Upper lobe of left lung (tissue), 6 donors: ENCODE results near the gene PSD2. TPM values are rescaled to one million over a fixed set of nuclear protein-coding genes. Genes with fewer than 3 reads are reported as not detected.

ENCODE experiments used
- ATAC-seq, 2 donors: fragments of 200-7000 bp; cut with Tn5 transposase; one replicate each; pipeline ENCODE4 v1.9.1; 2022; ENCODE audit warnings: mild to moderate bottlenecking in 2 of 2, moderate library complexity in 2 of 2; ENCODE audit not compliant: low FRiP score in 2 of 2
- DNase-seq, 2 donors: peaks; one replicate each; pipeline ENCODE4 v3.0.0-alpha.2; 2019 to 2020
- H3K27ac ChIP-seq, 4 donors: fragments of 200-600 bp; sonication (generic); one replicate each; pipeline ENCODE4 v1.5.1; 2016 to 2019
- H3K27me3 ChIP-seq, 4 donors: fragments of 200-600 bp; sonication (generic); one replicate each; pipeline ENCODE4 v1.5.1; 2017 to 2019
- H3K36me3 ChIP-seq, 4 donors: fragments of 200-600 bp; sonication (generic); one replicate each; pipeline ENCODE4 v1.5.1; 2016 to 2019
- H3K4me1 ChIP-seq, 4 donors: fragments of 200-600 bp; sonication (generic); one replicate each; pipeline ENCODE4 v1.5.1; 2018 to 2019
- H3K4me3 ChIP-seq, 4 donors: fragments of 200-600 bp; sonication (generic); one replicate each; pipeline ENCODE4 v1.5.1; 2017 to 2019; ENCODE audit warnings: mild to moderate bottlenecking in 2 of 4, moderate library complexity in 1 of 4
- H3K9me3 ChIP-seq, 4 donors: fragments of 200-600 bp; sonication (generic); one replicate each; pipeline ENCODE4 v1.5.1; 2018 to 2019
- EP300 ChIP-seq, 4 donors: sonication (generic); formaldehyde crosslinking; IDR thresholded peaks; one replicate each; pipeline ENCODE4 v1.5.1; 2017; ENCODE audit warnings: antibody characterized with exemption in 4 of 4, control low read depth in 2 of 4
- POLR2A ChIP-seq, 4 donors: fragments of 450-650 bp; IDR thresholded peaks; one replicate each; pipeline ENCODE4 v1.5.1; 2016 to 2017; ENCODE audit warnings: antibody characterized with exemption in 4 of 4, mild to moderate bottlenecking in 2 of 4
- POLR2AphosphoS5 ChIP-seq, 2 donors: sonication (generic); formaldehyde crosslinking; IDR thresholded peaks; one replicate each; pipeline ENCODE4 v1.5.1; 2017; ENCODE audit warnings: antibody characterized with exemption in 2 of 2
- WGBS, 2 donors: methylation state at CpG; one replicate each; pipeline ENCODE4 v1.1.5; 2017 to 2018; 5-methylcytosine and 5-hydroxymethylcytosine counted together
- total RNA-seq, 6 donors: library from RNA; depleted of rRNA in 4 of 6; stranded (reverse); fragments of >200 nt in 4 of 6; gene quantifications; one replicate each; pipeline versions ENCODE4 v1.1.0 to v1.2.1, GENCODE V29; 2016 to 2021
- TF ChIP-seq, protein P1 (sequence below), 6 experiments: fragments of 450-650 bp in 4 of 6; fragments of 200-600 bp in 2 of 6; sonication (generic) in 2 of 6; IDR thresholded peaks; one replicate each; pipeline ENCODE4 v1.5.1; 2016 to 2019; ENCODE audit warnings: antibody characterized with exemption in 6 of 6
- donor health status: DM: no; HTN: no; CAD: no; lungs with moderate emphysema.
- donor health status: DM: no; HTN: yes; CAD: no; lungs with severe emphysema.

PSD2 gene
- total RNA-seq, 6 donors from 2014 or later, result 0.10 to 0.15 (median 0.11) TPM; not detected in 3

DNA sequence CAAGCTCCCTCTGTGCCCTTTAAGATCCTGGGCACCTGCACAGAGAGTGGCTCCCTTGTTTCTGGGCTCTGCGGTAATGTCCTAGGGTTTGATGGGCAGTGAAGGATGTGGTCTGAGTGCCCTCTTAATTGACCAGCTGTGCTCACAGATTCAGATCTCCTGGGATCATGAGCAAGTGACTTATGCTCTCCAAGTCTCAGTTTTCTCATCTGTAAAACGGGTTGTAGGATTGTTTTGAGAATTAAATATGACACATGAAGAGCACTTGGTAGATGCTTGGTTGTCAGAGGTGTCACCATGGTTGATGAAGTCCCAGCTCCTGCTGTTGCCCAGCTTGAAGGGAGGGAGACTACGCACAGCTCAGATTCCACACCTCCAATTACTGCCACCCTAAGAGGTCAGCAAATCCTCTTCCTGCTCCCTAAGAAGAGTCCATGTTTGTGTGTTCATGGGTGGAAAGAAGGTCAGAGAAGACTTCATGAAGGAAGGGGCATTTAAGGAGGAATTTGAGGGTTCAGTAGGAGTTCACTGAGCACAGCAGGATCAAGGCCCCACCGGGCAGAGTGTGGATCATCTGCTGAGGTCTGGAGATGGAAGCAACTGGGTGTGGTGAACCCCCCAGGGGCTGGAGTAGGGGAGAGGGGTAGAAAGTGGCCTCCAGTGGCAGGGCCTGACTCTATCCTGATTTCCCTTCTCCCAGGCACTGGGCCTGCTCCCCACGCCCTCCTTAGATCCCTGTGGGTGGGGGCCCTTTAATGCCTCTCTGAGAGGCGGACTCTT lies 1.4 kb upstream of the PSD2 start:
- H3K4me3 ChIP-seq, result no peak overlapping the region
- TF ChIP-seq POLR2AphosphoS5 (IDR thresholded peaks at IDR 0.05) (no peak), EP300 (IDR thresholded peaks at IDR 0.05) (no peak), POLR2A (IDR thresholded peaks at IDR 0.05) (no peak)
- TF ChIP-seq, protein P1, sequence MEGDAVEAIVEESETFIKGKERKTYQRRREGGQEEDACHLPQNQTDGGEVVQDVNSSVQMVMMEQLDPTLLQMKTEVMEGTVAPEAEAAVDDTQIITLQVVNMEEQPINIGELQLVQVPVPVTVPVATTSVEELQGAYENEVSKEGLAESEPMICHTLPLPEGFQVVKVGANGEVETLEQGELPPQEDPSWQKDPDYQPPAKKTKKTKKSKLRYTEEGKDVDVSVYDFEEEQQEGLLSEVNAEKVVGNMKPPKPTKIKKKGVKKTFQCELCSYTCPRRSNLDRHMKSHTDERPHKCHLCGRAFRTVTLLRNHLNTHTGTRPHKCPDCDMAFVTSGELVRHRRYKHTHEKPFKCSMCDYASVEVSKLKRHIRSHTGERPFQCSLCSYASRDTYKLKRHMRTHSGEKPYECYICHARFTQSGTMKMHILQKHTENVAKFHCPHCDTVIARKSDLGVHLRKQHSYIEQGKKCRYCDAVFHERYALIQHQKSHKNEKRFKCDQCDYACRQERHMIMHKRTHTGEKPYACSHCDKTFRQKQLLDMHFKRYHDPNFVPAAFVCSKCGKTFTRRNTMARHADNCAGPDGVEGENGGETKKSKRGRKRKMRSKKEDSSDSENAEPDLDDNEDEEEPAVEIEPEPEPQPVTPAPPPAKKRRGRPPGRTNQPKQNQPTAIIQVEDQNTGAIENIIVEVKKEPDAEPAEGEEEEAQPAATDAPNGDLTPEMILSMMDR (IDR thresholded peaks at IDR 0.05), result no peak
- ATAC-seq (no peak), DNase-seq (no peak)
- H3K4me1 ChIP-seq, result peaks cover 6 to 20% (median 17%) of the 10 kb centered on the region in 4 donors
- WGBS, 2 donors, result 73 to 86% methylated on average over 4 to 6 of the region's 6 CpGs
- H3K9me3 ChIP-seq, result no peaks in the 10 kb centered on the region
- H3K36me3 ChIP-seq, result no peaks in the 10 kb centered on the region
- peaks cover 4 to 37% (median 24%) of the 10 kb centered on the region in 4 donors for H3K27me3 ChIP-seq
- no peak overlapping the region for H3K27ac ChIP-seq

DNA sequence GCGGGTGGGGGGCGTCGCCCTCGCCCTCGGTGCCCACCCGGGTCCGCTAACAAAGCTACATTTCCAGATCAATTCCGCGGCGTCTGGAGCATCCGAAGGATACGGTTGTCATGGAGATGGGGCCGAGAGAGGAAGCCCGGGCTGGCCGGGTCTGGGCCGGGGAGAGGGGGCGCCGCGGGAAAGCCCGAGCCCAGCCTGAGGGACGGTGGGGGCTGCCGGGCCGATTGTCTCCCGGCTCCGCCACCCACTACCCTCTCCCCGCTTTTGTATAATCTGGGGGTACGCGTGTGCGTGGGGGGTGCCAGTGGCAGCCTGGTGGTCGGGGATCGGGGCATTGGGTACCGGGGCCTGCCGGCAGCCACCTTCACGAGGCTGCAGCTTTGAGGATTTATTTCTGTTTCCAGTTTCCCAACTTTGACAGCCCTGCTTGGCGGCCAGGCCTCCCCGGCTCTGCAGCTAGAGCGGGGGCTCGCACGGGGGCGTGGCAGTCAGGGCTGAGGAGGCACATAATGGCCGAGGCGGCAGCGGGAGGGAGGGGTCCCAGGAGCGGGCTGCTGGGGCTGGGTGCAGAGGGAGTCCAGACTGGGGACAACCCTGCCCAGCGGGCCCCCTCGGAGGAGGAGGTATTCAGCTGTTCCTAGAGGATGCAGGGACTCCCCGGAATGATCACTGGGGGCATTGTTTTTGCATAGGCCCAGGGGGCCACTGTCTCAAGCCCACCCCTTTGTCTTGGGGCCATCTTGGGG lies 626 bp downstream of the PSD2 start:
- Histone ChIP-seq H3K36me3 (no peaks in the 10 kb centered on the region), H3K4me1 (peaks cover 15 to 29% (median 20%) of the 10 kb centered on the region in 4 donors), H3K27ac (no peak overlapping the region), H3K27me3 (peaks cover 4 to 37% (median 24%) of the 10 kb centered on the region in 4 donors), H3K9me3 (no peaks in the 10 kb centered on the region), H3K4me3 (peak overlapping the region in 3 of 4 donors; percentile 32 to 45 (median 41))
- peak in 1 of 2 donors; percentile 81 for DNase-seq
- ATAC-seq, result no peak
- WGBS, 2 donors, result 4 to 8% methylated on average over 8 to 46 of the region's 47 CpGs
- TF ChIP-seq POLR2AphosphoS5 (IDR thresholded peaks at IDR 0.05) (no peak), POLR2A (IDR thresholded peaks at IDR 0.05) (no peak), EP300 (IDR thresholded peaks at IDR 0.05) (no peak)
- TF ChIP-seq, protein P1 (IDR thresholded peaks at IDR 0.05), result no peak

DNA sequence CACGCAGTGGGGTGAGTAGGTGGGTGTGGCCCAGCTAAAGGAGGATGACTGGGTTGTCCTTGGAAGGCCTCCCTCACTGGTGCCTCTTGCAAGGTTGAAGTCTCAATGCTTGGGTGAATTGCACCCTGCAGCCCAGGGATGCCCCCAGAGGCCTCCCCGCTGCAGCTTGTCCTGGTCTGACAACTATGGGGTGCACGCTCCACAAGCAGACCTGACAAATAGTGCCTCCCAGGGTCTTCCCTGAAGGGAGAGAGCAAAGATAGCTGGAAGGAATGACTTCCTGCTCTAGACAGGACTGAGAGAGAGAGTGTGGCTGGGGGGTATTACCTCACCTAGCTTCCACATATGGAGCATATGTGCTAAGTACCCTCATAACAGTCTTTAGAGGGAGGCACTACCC lies 1.7 kb downstream of the PSD2 start:
- H3K27me3 ChIP-seq, result peaks cover 4 to 37% (median 24%) of the 10 kb centered on the region in 4 donors

DNA sequence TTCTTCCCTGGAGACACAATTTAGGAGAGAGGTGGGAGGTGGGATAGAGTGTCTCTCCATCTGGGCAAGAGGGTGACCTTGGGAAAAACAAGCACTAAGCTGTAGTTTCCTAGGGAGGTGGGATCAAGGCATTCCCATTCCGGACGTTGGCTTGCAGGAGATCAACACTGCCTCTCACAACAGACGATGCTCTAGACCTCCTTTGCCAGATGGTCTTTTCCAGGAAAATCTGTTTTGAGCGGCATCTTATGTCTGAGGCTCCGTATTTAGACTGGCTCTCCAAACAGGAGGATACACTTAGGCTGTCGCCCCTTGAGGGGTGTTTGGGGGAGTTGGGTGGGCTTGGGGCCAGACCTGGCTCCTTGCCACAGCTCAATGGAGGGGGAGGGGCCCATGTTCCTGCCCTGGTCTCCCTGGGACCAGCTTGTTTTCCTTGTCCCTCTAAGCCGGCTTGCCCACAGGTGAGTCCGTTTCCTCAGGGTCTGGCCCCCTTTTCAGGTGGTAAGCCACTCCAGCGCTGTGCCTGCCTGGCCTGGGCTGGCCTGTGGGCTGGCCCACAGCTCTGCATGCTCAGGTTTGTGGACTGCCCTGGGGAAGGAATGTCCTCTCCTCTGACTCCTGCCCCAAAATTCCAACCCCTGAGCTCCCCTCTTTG lies 2.4 kb downstream of the PSD2 start:
- Histone ChIP-seq H3K4me1 (peaks cover 15 to 29% (median 20%) of the 10 kb centered on the region in 4 donors), H3K27ac (no peak overlapping the region), H3K27me3 (peaks cover 4 to 37% (median 24%) of the 10 kb centered on the region in 4 donors), H3K4me3 (no peak overlapping the region), H3K9me3 (no peaks in the 10 kb centered on the region), H3K36me3 (no peaks in the 10 kb centered on the region)
- TF ChIP-seq, protein P1 (IDR thresholded peaks at IDR 0.05), result no peak
- TF ChIP-seq POLR2AphosphoS5 (IDR thresholded peaks at IDR 0.05) (no peak), POLR2A (IDR thresholded peaks at IDR 0.05) (no peak), EP300 (IDR thresholded peaks at IDR 0.05) (no peak)
- DNase-seq (no peak), ATAC-seq (no peak)
- WGBS, 2 donors, result 58 to 71% methylated on average over 9 of the region's 9 CpGs

More for the DNA sequence above, 1.7 kb downstream of the PSD2 start:
- Histone ChIP-seq H3K4me3 (no peak overlapping the region), H3K36me3 (no peaks in the 10 kb centered on the region), H3K9me3 (no peaks in the 10 kb centered on the region), H3K4me1 (peaks cover 15 to 29% (median 20%) of the 10 kb centered on the region in 4 donors), H3K27ac (no peak overlapping the region)
- ATAC-seq, result no peak
- DNase-seq, result no peak
- 68 to 78% methylated on average over 3 of the region's 3 CpGs for WGBS, 2 donors
- TF ChIP-seq POLR2A (IDR thresholded peaks at IDR 0.05) (no peak), POLR2AphosphoS5 (IDR thresholded peaks at IDR 0.05) (no peak)

DNA sequence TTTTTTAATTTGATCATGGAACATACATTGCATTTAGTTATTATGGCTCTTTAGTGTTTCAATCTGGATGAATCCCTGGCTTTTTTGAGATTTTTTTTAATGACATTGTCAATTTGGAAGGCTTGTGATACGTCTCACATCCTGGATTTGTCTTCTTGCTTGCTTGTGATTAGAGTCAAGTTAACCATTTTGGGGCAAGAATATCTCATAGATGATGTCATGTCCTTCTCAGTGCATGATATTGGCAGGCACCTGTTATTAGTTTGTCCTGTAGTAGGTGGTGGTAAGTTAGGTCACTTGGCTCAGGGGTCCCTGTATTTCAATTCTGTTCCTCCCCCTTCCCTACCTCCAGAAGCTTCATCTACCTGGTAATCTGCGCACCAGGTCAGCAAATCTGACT lies 3.3 kb downstream of the PSD2 start:
- no peak for TF ChIP-seq EP300 (IDR thresholded peaks at IDR 0.05)
- TF ChIP-seq POLR2AphosphoS5 (IDR thresholded peaks at IDR 0.05), result no peak
- TF ChIP-seq, protein P1 (IDR thresholded peaks at IDR 0.05), result no peak
- TF ChIP-seq POLR2A (IDR thresholded peaks at IDR 0.05), result no peak
- no peak for DNase-seq
- H3K27ac ChIP-seq, result no peak overlapping the region
- no peaks in the 10 kb centered on the region for H3K36me3 ChIP-seq
- WGBS, 2 donors, result 66 to 67% methylated on average over 2 of the region's 2 CpGs
- no peak for ATAC-seq
- H3K27me3 ChIP-seq, result peaks cover 4 to 37% (median 24%) of the 10 kb centered on the region in 4 donors
- H3K4me3 ChIP-seq, result no peak overlapping the region
- H3K9me3 ChIP-seq, result no peaks in the 10 kb centered on the region
- H3K4me1 ChIP-seq, result peaks cover 15 to 29% (median 20%) of the 10 kb centered on the region in 4 donors
